NCI-H774 (cell line): ENCODE results near the gene GYPC.
"Not testable (repeated sequence)": the region's sequence is repeated elsewhere in the genome, so short reads cannot be mapped to it uniquely, and the experiment has no call there.

Experiments
- DNase-seq: peaks from one replicate; lab custom pipeline; 2025; lab: John Stamatoyannopoulos, UW

GYPC gene

DNA sequence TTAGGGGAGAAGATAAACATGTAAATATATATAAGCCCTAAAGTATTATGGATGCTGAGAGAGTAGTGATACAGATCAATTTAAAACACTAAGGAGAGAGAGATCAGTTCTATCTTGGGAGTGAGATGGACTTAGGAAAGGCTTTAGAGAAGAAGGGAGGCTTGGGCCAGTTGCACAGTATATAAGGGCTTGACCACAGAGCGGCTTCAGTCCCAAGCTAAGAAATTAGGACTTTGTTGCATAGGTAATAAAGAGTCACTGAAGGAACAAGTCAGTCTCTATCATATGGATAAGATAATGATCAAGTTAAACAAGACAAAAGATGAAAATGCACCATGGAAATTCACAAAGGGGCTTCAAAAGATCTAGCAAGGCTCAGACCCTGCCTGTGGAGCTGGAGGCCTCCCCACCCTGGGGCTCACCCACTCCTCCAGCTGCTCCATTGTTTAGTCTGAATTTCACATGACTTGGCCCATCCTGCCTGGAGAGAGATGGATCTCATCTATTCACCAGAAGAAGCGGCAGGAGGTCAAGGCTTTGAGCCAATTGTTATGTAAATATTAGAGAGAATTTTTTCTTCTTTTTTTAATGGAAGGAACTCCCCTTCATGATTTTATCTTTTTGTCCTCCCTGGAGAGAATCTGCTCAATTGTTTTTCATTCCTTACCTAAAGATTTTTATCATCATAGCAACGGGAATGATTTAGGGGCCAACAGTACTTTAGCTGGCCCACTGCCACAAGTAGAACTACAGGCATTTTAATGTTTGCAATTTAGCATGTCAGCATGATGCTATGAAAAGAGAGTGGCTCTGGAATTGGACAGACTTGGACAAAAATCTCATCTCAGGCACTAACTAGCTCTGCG lies 44.0 kb downstream of the GYPC start:
- no peak for DNase-seq

- DNase-seq, result no peak
Measured at GRCh38 chr2:126700677-126701076, 44.7 kb downstream of the GYPC start.

- DNase-seq, result no peak
Measured at GRCh38 chr2:126703311-126703710, 47.4 kb downstream of the GYPC start.

DNA sequence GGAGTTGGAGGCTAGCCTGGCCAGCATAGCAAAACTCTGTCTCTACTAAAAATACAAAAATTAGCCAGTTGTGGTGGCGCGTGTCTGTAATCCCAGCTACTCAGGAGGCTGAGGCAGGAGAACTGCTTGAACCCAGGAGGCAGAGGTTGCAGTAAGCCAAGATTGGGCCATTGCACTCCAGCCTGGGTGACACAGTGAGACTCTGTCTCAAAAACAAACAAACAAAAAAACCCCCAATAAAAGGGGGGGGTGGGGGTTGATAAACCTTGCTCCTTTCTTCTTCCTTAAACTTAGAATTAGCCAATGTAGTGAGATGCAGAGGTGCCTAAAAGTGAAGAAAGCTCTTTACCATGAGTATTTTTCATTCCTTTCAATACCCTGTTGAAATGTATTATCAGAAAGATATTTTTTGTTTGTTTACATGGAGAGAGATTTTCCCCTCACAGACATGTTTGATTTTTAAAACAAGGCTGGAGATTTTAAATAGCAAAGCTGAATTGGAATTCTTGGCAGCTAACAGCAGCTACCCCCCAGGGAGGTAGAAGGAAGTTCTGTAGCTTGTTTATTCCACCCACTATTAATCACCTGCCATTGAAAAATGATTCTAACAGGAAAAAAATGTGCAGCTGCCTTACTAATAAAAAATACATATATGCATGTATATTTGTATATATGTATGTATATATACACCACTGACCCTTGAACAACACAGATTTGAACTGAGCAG lies 48.6 kb downstream of the GYPC start:
- no peak for DNase-seq

- no peak for DNase-seq
Measured at GRCh38 chr2:126707191-126707590, 51.2 kb downstream of the GYPC start.

DNA sequence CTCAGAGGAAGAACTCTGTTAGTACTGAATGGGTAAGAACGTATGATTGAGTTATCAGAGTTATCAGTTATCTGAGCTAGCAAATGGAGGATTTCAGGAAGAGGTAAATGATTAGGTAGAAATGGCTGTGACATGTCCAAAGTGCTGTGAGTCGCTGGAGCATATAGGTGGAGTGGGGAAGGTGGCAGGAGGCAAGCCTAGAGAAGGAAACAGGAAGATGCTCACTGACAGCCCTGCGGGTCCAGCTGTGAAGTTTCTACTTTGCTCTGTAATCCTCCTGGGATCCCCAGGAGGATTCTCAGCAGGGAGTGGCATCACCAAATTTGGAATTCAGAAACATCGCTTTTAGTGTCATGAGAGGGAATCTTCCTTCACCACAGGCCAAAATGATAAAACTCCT lies 52.0 kb downstream of the GYPC start:
- DNase-seq, result no peak

DNA sequence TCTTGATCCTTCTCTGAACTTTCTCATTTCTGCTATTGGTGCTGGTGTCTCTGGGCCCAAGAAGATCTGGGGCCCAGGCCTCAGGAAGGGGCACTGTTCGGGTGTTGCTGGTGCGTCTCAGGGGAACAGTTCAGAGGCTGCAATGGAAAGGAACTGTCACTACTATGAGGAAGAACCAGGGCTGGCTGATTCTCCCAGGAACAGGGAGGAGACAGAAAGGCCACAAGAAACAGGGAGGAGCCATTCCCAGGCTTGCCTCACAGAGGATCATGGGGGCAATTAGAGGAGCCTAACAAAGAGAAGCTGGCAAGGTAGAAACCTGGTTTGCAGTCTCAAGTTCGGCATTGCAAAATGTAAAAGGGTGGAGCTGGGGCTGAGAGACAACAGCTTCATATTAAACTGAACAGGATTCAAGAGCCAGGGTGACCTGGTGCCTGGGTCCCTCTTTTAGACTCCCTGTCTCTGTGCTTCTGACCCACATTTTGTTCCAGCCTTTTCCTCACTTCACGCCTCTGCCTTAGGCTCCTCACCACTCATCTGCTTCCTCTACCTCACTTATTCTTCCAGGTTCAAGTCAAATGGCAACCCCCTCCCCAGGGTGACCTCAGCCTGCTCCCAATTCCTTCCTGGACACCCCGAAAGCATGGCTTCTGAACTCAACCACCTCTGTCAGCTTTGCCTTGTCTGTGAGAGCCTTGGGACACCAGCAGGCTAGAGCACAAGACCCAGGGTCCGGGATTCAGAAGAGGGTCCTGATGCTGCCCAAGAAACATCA lies 58.4 kb downstream of the GYPC start:
- DNase-seq, result no peak

DNA sequence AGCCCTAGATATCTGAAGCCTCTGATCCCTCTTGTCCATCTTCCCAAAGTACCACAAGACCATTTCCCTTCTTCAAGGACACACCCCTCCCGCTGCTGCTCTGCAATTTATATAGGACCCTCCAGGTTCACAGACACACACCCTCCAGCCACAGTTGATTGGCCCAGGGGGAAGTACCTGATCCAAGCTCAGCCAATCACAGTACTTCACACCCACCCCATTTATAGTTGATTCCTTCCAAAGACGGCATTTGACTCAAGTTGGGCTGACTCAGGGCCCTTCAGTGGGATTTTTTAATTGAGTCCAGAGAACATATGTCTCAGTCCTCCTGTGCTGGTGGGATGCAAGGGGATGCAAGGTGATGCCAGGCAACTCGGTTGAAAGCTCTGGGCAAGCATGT lies 59.2 kb downstream of the GYPC start:
- no peak for DNase-seq

DNA sequence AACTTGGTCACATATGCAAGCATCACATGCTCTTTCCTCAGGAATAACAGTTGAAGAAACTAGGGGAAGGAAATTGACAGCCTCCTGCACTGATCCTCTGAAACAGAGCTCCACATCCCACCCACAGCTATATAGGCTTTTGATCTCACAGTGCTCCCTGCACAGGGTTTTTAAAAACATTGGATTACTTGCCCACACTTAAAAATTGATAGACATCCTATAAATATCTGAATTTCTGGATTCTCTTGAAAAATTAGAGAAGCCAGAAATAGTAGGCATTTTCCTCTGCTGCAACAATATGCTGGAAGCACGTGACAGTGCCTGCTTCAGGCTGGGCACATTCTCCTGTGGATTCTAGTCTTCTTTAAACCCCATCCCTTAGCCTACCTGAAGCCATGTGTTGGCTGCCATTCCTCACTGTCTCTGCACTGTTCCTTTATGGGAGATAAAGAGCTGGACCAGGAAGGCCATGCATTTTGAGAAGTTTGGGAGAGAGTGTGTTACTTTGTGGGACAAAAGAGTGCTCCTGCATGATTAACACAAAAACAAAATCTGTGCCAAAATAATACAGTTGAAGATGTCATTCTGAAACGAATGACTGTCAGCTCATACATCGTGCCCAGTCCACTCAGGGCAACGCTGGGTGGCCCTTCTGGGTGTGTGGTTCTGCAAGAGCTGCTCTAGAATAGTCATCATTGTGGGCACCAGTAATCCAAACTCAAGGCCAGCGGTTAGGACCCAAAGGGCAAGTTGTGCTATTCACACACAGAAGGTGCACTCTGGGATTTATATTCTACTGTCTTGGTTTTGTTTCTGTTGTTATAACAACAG lies 59.8 kb downstream of the GYPC start:
- DNase-seq, result no peak

- DNase-seq, result not testable (repeated sequence)
Measured at GRCh38 chr2:126717277-126717676, 61.3 kb downstream of the GYPC start.

DNA sequence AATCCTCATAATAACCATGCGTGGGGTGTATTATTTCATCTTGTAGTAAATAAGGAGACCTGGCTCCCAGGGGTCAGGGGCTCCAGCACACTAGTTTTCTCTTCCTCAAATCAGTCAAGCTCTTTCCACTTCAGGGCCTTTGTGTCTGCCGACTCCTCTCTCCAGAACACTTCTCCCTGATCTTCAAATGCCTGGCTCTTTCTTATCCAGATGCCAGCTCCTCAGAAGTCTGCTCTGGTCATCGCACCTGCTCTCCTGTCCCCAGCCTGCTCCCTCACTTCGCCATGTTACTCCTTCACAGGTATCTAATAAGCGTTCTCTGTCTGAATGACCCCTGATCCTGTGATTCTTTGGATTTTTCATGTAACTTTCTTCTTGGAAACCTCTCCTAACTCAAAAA lies 62.0 kb downstream of the GYPC start:
- DNase-seq, result no peak

DNA sequence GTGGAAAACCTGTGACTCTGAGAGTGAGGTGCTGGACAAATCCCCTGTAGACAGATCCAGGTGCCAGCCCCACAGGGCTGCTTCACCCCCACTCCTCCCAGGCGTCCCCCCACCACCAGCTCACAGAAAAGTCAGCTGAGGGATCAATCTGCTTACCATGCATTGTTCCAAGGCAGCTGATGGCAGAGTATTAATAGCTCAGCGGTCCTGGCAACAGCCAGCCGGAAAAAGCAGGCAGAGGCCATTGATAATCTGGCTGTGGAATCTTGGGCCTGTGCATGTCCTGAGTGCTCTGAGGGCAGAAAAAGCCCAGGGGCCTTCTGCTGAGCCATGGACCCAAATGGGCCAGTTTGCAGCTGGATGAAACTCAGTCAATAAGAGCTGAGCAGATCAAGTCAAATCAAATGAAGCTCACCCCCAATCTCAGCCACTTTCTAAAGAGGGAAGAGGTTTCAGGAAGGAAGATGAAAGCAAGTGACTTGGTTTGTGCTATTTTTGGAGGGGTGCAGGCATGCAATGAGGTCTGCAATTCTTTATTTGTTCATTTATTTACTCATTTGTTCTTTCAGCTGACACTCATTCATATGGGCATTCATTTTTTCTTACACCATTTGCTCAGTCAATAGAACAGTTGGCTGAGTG lies 63.4 kb downstream of the GYPC start:
- no peak for DNase-seq

GRCh38 chr2:126719833-126720351 lies 63.9 kb downstream of the GYPC start:
- DNase-seq, result no peak

- DNase-seq, result no peak
Measured at GRCh38 chr2:126720638-126721037, 64.7 kb downstream of the GYPC start.

- DNase-seq, result no peak
Measured at GRCh38 chr2:126722081-126722480, 66.1 kb downstream of the GYPC start.

GRCh38 chr2:126722546-126722945 lies 66.6 kb downstream of the GYPC start:
- no peak for DNase-seq

- DNase-seq, result no peak
Measured at GRCh38 chr2:126723281-126723815, 67.4 kb downstream of the GYPC start.

DNA sequence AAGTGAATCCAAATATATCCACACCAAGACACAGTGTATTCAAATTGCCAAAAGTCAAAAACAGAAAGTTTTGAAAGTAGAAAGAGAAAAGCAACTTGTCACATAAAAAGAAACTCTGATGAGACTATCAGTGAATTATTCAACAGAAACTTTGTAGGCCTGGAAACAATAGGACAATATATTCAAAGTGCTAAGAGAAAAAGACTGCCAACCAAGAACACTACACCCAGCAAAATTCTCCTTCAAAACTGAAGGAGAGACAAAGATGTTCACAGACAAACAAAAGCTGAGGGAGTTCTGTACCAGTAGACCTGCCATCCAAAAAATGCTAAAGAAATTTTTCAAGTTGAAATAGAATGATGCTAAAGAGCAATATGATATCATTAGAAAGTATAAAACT lies 69.6 kb downstream of the GYPC start:
- no peak for DNase-seq

- no peak for DNase-seq
Measured at GRCh38 chr2:126729896-126730295, 73.9 kb downstream of the GYPC start.

- DNase-seq, result no peak
Measured at GRCh38 chr2:126730655-126731054, 74.7 kb downstream of the GYPC start.

DNA sequence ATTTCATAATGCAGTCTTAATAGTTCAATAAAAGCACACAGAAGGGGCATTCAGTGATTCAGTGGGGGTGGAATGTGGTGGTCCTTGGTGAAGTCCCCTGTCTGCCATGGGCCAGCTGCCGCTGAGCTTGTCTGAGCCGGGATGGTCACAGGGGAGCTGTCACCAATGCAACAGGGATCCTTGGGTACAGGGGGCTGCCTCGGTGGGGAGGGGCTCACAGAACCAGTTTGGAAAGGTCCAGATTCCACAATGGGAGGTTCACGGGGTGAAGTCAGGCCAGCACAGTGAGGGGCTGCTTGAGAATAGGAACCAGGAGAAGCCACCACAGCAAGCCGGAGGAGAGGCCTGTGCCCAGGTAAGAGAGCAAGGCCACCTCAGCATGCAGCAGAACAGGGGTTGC lies 75.4 kb downstream of the GYPC start:
- no peak for DNase-seq
